GM23338 (cell line): ENCODE results near the gene ATP9B. TPM values are rescaled to one million over a fixed set of nuclear protein-coding genes. Genes with fewer than 3 reads are reported as not detected.

ENCODE experiments used
- ATAC-seq: fragments of 200-7000 bp; cut with Tn5 transposase; 3 replicates; pipeline ENCODE4 v1.9.1; 2020
- DNase-seq: peaks from one replicate; pipeline ENCODE4 v3.0.0-alpha.2; 2015; ENCODE audit warnings: low spot score
- H2AFZ ChIP-seq: fragments of 200-600 bp; sonication (generic); 2 replicates; pipeline ENCODE4 v1.8.0; 2016; ENCODE audit warnings: antibody characterized with exemption, mild to moderate bottlenecking, moderate library complexity
- H3F3A ChIP-seq: fragments of 200-600 bp; sonication (generic); replicated peaks from 2 replicates; pipeline ENCODE4 v1.8.0; 2017; ENCODE audit warnings: antibody characterized with exemption, mixed run types, low read depth
- H3K27ac ChIP-seq: fragments of 200-600 bp; sonication (generic); 2 replicates; pipeline ENCODE4 v1.6.1; 2016; ENCODE audit warnings: low read depth
- H3K27me3 ChIP-seq: fragments of 200-600 bp; sonication (generic); 2 replicates; pipeline ENCODE4 v1.8.0; 2016; ENCODE audit warnings: mild to moderate bottlenecking, mixed run types, moderate library complexity; ENCODE audit not compliant: insufficient read depth
- H3K36me3 ChIP-seq: fragments of 200-600 bp; sonication (generic); 2 replicates; pipeline ENCODE4 v1.8.0; 2016; ENCODE audit warnings: mild to moderate bottlenecking; ENCODE audit not compliant: insufficient read depth
- H3K4me1 ChIP-seq: fragments of 200-600 bp; sonication (generic); 2 replicates; pipeline ENCODE4 v1.8.0; 2016; ENCODE audit warnings: mild to moderate bottlenecking, moderate library complexity; ENCODE audit not compliant: insufficient read depth
- H3K4me2 ChIP-seq: fragments of 200-600 bp; sonication (generic); 2 replicates; pipeline ENCODE4 v1.7.1; 2017; ENCODE audit warnings: mixed run types
- H3K4me3 ChIP-seq: fragments of 200-600 bp; sonication (generic); 2 replicates; pipeline ENCODE4 v1.6.1; 2016; ENCODE audit warnings: mixed run types
- H3K79me2 ChIP-seq: fragments of 200-600 bp; sonication (generic); replicated peaks from 2 replicates; pipeline ENCODE4 v1.8.0; 2017; ENCODE audit warnings: mild to moderate bottlenecking; ENCODE audit not compliant: insufficient read depth
- H3K9me2 ChIP-seq: fragments of 200-600 bp; sonication (generic); 2 replicates; pipeline ENCODE4 v1.8.0; 2017; ENCODE audit not compliant: insufficient read depth
- H4K20me1 ChIP-seq: fragments of 200-600 bp; sonication (generic); replicated peaks from 2 replicates; pipeline ENCODE4 v1.8.0; 2017; ENCODE audit warnings: mild to moderate bottlenecking; ENCODE audit not compliant: insufficient read depth
- H3K27ac Mint-ChIP-seq: 2 replicates; pipeline ENCODE4 v1.8.0; 2020; ENCODE audit warnings: inconsistent platforms, mild to moderate bottlenecking, moderate library complexity, mixed read lengths
- H3K27me3 Mint-ChIP-seq: 3 replicates; pipeline ENCODE4 v1.8.0; 2022; ENCODE audit warnings: low read depth, mild to moderate bottlenecking, moderate library complexity, mixed read lengths, inconsistent platforms; ENCODE audit not compliant: insufficient read depth, poor library complexity
- H3K36me3 Mint-ChIP-seq: 3 replicates; pipeline ENCODE4 v1.8.0; 2021; ENCODE audit warnings: low read depth, mild to moderate bottlenecking, inconsistent platforms, moderate library complexity, mixed read lengths
- H3K4me1 Mint-ChIP-seq: 3 replicates; pipeline ENCODE4 v1.8.0; 2020; ENCODE audit warnings: mild to moderate bottlenecking, inconsistent platforms, mixed read lengths
- H3K4me3 Mint-ChIP-seq: 3 replicates; pipeline ENCODE4 v1.8.0; 2021; ENCODE audit warnings: moderate library complexity, mild to moderate bottlenecking, inconsistent platforms, mixed read lengths
- H3K9me3 Mint-ChIP-seq: 3 replicates; pipeline ENCODE4 v1.8.0; 2020; ENCODE audit warnings: moderate library complexity, mild to moderate bottlenecking, inconsistent platforms, mixed read lengths
- EZH2phosphoT487 ChIP-seq: fragments of 200-600 bp; sonication (generic); IDR thresholded peaks from one replicate; pipeline ENCODE4 v1.8.1; 2018; ENCODE audit warnings: antibody characterized with exemption; ENCODE audit not compliant: unreplicated experiment
- JUNB ChIP-seq: IDR thresholded peaks from one replicate; pipeline ENCODE4 v1.6.1; 2016; ENCODE audit warnings: antibody characterized with exemption; ENCODE audit not compliant: unreplicated experiment
- NANOG ChIP-seq: IDR thresholded peaks from 2 replicates; pipeline ENCODE4 v1.6.1; 2016; ENCODE audit warnings: antibody characterized with exemption, borderline replicate concordance
- POLR2AphosphoS5 ChIP-seq: IDR thresholded peaks from 2 replicates; pipeline ENCODE4 v1.6.1; 2016; ENCODE audit warnings: antibody characterized with exemption, low read depth
- STAT1 ChIP-seq: IDR thresholded peaks from one replicate; pipeline ENCODE4 v1.6.1; 2016; ENCODE audit warnings: antibody characterized with exemption; ENCODE audit not compliant: unreplicated experiment
- ZNF114 ChIP-seq: fragments of 250-450 bp; sonication (Bioruptor Pico); IDR thresholded peaks from 2 replicates; pipeline ENCODE4 v1.5.0; 2020; ENCODE audit warnings: mild to moderate bottlenecking, moderate library complexity
- polyA plus RNA-seq: library from polyadenylated mRNA; unstranded; fragments of >200 nt; fragmentation: Nextera tagmentation; extraction: Ambion mirVana; gene quantifications from 2 replicates; pipeline ENCODE4 v1.2.1, GENCODE V29; 2016
- total RNA-seq: library from RNA; depleted of rRNA; stranded (reverse); fragments of >200 nt; shearing (Covaris generic); gene quantifications from 2 replicates; pipeline ENCODE4 v1.2.3, GENCODE V29; 2014
- TF ChIP-seq, protein P1 (sequence below): IDR thresholded peaks from one replicate; pipeline ENCODE4 v1.6.1; 2018; ENCODE audit warnings: antibody characterized with exemption; ENCODE audit not compliant: unreplicated experiment
- TF ChIP-seq, protein P2 (sequence below), 2 experiments: fragments of 200-600 bp in 1 of 2; sonication (generic) in 1 of 2; conservative IDR thresholded peaks; 2 replicates each; pipeline versions ENCODE4 v1.5.1 to v1.6.1; 2016 to 2017; ENCODE audit warnings: antibody characterized with exemption in 2 of 2, low read depth in 2 of 2, mild to moderate bottlenecking in 2 of 2, moderate library complexity in 1 of 2
- TF ChIP-seq, protein P3 (sequence below): IDR thresholded peaks from 2 replicates; pipeline ENCODE4 v1.6.1; 2016; ENCODE audit warnings: antibody characterized with exemption

Gene ATP9B
- total and polyA plus RNA-seq, 2 experiments from 2014 or later = 14.2 to 25.6 TPM

DNA sequence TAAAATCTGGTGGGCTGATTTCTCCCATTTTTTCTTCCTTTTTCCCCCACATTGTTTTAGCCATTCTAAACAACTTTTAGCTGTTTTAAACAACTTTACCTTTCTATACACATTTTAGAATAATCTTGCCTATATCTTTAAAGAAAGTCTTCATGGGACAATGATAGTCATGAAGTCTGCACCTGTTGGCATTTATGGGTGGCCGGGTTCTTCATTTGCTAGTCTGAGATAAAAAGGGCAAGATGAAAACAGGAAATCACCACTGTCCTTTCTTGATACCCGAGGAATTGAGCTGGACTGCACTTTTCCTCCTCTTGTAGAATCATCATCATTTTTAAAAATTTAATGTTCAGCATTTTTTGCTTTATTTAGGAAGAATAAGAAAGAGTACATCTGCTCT lies 104.5 kb downstream of the ATP9B start:
- Mint-ChIP-seq H3K9me3 (no peaks in the 10 kb centered on the region), H3K4me3 (no peak overlapping the region), H3K36me3 (peaks cover 7% of the 10 kb centered on the region; the same call in 1 of the 3 replicates), H3K27me3 (no peaks in the 10 kb centered on the region), H3K27ac (no peak overlapping the region), H3K4me1 (peaks cover 18% of the 10 kb centered on the region)
- Histone ChIP-seq H3K27ac (no peak overlapping the region), H2AFZ (no peak overlapping the region), H3K79me2 (no peaks in the 10 kb centered on the region), H3F3A (no peaks in the 10 kb centered on the region), H3K36me3 (no peaks in the 10 kb centered on the region), H3K9me2 (no peaks in the 10 kb centered on the region), H3K4me1 (no peaks in the 10 kb centered on the region), H4K20me1 (no peaks in the 10 kb centered on the region; the same call in 1 of the 2 replicates), H3K4me2 (no peak overlapping the region), H3K27me3 (no peaks in the 10 kb centered on the region), H3K4me3 (no peak overlapping the region)
- no peak for DNase-seq
- no peak for ATAC-seq
- no peak for TF ChIP-seq POLR2AphosphoS5
- TF ChIP-seq, protein P1, sequence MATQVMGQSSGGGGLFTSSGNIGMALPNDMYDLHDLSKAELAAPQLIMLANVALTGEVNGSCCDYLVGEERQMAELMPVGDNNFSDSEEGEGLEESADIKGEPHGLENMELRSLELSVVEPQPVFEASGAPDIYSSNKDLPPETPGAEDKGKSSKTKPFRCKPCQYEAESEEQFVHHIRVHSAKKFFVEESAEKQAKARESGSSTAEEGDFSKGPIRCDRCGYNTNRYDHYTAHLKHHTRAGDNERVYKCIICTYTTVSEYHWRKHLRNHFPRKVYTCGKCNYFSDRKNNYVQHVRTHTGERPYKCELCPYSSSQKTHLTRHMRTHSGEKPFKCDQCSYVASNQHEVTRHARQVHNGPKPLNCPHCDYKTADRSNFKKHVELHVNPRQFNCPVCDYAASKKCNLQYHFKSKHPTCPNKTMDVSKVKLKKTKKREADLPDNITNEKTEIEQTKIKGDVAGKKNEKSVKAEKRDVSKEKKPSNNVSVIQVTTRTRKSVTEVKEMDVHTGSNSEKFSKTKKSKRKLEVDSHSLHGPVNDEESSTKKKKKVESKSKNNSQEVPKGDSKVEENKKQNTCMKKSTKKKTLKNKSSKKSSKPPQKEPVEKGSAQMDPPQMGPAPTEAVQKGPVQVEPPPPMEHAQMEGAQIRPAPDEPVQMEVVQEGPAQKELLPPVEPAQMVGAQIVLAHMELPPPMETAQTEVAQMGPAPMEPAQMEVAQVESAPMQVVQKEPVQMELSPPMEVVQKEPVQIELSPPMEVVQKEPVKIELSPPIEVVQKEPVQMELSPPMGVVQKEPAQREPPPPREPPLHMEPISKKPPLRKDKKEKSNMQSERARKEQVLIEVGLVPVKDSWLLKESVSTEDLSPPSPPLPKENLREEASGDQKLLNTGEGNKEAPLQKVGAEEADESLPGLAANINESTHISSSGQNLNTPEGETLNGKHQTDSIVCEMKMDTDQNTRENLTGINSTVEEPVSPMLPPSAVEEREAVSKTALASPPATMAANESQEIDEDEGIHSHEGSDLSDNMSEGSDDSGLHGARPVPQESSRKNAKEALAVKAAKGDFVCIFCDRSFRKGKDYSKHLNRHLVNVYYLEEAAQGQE = no peak
- TF ChIP-seq ZNF114 (CRISPR knock-in tag) = no peak
- no peak for TF ChIP-seq JUNB
- TF ChIP-seq, protein P2, sequence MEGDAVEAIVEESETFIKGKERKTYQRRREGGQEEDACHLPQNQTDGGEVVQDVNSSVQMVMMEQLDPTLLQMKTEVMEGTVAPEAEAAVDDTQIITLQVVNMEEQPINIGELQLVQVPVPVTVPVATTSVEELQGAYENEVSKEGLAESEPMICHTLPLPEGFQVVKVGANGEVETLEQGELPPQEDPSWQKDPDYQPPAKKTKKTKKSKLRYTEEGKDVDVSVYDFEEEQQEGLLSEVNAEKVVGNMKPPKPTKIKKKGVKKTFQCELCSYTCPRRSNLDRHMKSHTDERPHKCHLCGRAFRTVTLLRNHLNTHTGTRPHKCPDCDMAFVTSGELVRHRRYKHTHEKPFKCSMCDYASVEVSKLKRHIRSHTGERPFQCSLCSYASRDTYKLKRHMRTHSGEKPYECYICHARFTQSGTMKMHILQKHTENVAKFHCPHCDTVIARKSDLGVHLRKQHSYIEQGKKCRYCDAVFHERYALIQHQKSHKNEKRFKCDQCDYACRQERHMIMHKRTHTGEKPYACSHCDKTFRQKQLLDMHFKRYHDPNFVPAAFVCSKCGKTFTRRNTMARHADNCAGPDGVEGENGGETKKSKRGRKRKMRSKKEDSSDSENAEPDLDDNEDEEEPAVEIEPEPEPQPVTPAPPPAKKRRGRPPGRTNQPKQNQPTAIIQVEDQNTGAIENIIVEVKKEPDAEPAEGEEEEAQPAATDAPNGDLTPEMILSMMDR (conservative IDR thresholded peaks at IDR 0.05; ENCODE audit: low read depth in 2 of 2) = no peak

DNA sequence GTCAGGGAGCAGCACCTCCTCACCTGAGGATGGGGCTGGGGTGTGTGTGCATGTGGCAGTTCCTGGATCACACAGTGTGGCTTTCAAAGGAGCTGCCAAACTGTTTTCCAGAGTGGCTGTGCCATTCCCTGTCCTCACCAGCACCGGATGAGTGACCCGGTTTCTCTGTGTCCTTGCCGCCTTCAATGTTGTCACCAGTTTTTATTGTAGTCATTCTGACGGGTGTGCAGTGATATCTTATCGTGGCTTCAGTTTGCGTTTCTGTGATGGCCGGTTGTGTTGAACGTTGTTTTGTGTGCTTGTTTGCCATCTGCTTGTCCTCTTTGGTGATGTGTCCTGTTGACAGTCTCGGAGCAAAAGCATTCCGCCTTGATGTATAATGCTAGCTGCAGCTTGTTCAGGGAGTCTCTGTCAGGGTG lies 108.9 kb downstream of the ATP9B start:
- no peaks in the 10 kb centered on the region; the same call in 1 of the 2 replicates for H3F3A ChIP-seq
- TF ChIP-seq, protein P1 = no peak
- TF ChIP-seq ZNF114 (CRISPR knock-in tag) = no peak
- TF ChIP-seq, protein P3, sequence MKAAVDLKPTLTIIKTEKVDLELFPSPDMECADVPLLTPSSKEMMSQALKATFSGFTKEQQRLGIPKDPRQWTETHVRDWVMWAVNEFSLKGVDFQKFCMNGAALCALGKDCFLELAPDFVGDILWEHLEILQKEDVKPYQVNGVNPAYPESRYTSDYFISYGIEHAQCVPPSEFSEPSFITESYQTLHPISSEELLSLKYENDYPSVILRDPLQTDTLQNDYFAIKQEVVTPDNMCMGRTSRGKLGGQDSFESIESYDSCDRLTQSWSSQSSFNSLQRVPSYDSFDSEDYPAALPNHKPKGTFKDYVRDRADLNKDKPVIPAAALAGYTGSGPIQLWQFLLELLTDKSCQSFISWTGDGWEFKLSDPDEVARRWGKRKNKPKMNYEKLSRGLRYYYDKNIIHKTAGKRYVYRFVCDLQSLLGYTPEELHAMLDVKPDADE = no peak
- TF ChIP-seq JUNB = no peak
- no peak for TF ChIP-seq NANOG
- TF ChIP-seq, protein P2 (conservative IDR thresholded peaks at IDR 0.05; ENCODE audit: low read depth in 2 of 2) = no peak
- no peak for TF ChIP-seq STAT1
- TF ChIP-seq EZH2phosphoT487 = no peak
- no peaks in the 10 kb centered on the region for H3K9me3 Mint-ChIP-seq
- H4K20me1 ChIP-seq = no peaks in the 10 kb centered on the region; the same call in 1 of the 2 replicates
- DNase-seq = no peak
- no peaks in the 10 kb centered on the region for H3K79me2 ChIP-seq
- H3K4me1 Mint-ChIP-seq = peaks cover 40% of the 10 kb centered on the region
- no peaks in the 10 kb centered on the region for H3K27me3 ChIP-seq
- H3K9me2 ChIP-seq = no peaks in the 10 kb centered on the region
- no peak overlapping the region for H3K4me2 ChIP-seq
- H3K36me3 Mint-ChIP-seq = peaks cover 7% of the 10 kb centered on the region; the same call in 1 of the 3 replicates
- H3K27me3 Mint-ChIP-seq = peaks cover 8% of the 10 kb centered on the region
- no peak overlapping the region for H2AFZ ChIP-seq
- H3K4me3 Mint-ChIP-seq = no peak overlapping the region
- no peak for ATAC-seq
- H3K36me3 ChIP-seq = no peaks in the 10 kb centered on the region
- no peak overlapping the region for H3K4me3 ChIP-seq
- H3K27ac ChIP-seq = no peak overlapping the region
- H3K4me1 ChIP-seq = peaks cover 20% of the 10 kb centered on the region
- H3K27ac Mint-ChIP-seq = no peak overlapping the region; the same call in 1 of the 2 replicates
